ENCODE measurements around the gene ADARB2. TPM values are rescaled to one million over a fixed set of nuclear protein-coding genes. Genes with fewer than 3 reads are reported as not detected.

The ADARB2 gene
- total RNA-seq, 1 donor from 2014 or later = 38.7 TPM

- TF ChIP-seq CTCF (IDR thresholded peaks at IDR 0.05) = no peak
- no peak for DNase-seq (ENCODE audit: extremely low spot score, unreplicated experiment)
- Mint-ChIP-seq H3K9me3 (ENCODE audit: unreplicated experiment) (no peaks in the 10 kb centered on the region), H3K36me3 (ENCODE audit: unreplicated experiment) (no peaks in the 10 kb centered on the region), H3K4me1 (ENCODE audit: unreplicated experiment) (peaks cover 42% of the 10 kb centered on the region), H3K4me3 (ENCODE audit: unreplicated experiment) (no peak overlapping the region), H3K27me3 (ENCODE audit: unreplicated experiment) (no peaks in the 10 kb centered on the region), H3K27ac (ENCODE audit: unreplicated experiment) (peak overlapping the region; percentile 23)
These were observed 375.8 kb downstream of the ADARB2 start for GRCh38 chr10:1361411-1362105.

GRCh38 chr10:1360558-1361164 lies 376.7 kb downstream of the ADARB2 start:
- no peaks in the 10 kb centered on the region for H3K36me3 Mint-ChIP-seq (ENCODE audit: unreplicated experiment)
- H3K27me3 Mint-ChIP-seq (ENCODE audit: unreplicated experiment) = no peaks in the 10 kb centered on the region
- no peak for DNase-seq (ENCODE audit: extremely low spot score, unreplicated experiment)
- H3K4me3 Mint-ChIP-seq (ENCODE audit: unreplicated experiment) = no peak overlapping the region
- TF ChIP-seq CTCF (IDR thresholded peaks at IDR 0.05) = no peak
- peak overlapping the region; percentile 71 for H3K27ac Mint-ChIP-seq (ENCODE audit: unreplicated experiment)
- H3K4me1 Mint-ChIP-seq (ENCODE audit: unreplicated experiment) = peaks cover 39% of the 10 kb centered on the region
- H3K9me3 Mint-ChIP-seq (ENCODE audit: unreplicated experiment) = no peaks in the 10 kb centered on the region

- H3K4me1 Mint-ChIP-seq (ENCODE audit: unreplicated experiment) = peaks cover 39% of the 10 kb centered on the region
- DNase-seq (ENCODE audit: extremely low spot score, unreplicated experiment) = no peak
- H3K36me3 Mint-ChIP-seq (ENCODE audit: unreplicated experiment) = no peaks in the 10 kb centered on the region
- peak overlapping the region; percentile 71 for H3K27ac Mint-ChIP-seq (ENCODE audit: unreplicated experiment)
- H3K4me3 Mint-ChIP-seq (ENCODE audit: unreplicated experiment) = no peak overlapping the region
- no peaks in the 10 kb centered on the region for H3K27me3 Mint-ChIP-seq (ENCODE audit: unreplicated experiment)
- no peaks in the 10 kb centered on the region for H3K9me3 Mint-ChIP-seq (ENCODE audit: unreplicated experiment)
- TF ChIP-seq CTCF (IDR thresholded peaks at IDR 0.05) = peak; percentile 46
These were observed 377.2 kb downstream of the ADARB2 start for GRCh38 chr10:1360011-1360557.

- Mint-ChIP-seq H3K27me3 (ENCODE audit: unreplicated experiment) (no peaks in the 10 kb centered on the region), H3K27ac (ENCODE audit: unreplicated experiment) (no peak overlapping the region), H3K4me3 (ENCODE audit: unreplicated experiment) (no peak overlapping the region), H3K4me1 (ENCODE audit: unreplicated experiment) (peaks cover 39% of the 10 kb centered on the region), H3K9me3 (ENCODE audit: unreplicated experiment) (no peaks in the 10 kb centered on the region), H3K36me3 (ENCODE audit: unreplicated experiment) (no peaks in the 10 kb centered on the region)
- TF ChIP-seq CTCF (IDR thresholded peaks at IDR 0.05) = no peak
- DNase-seq (ENCODE audit: extremely low spot score, unreplicated experiment) = no peak
These were observed 377.7 kb downstream of the ADARB2 start for GRCh38 chr10:1359626-1359955.

GRCh38 chr10:1358860-1359625 lies 378.3 kb downstream of the ADARB2 start:
- Mint-ChIP-seq H3K4me3 (ENCODE audit: unreplicated experiment) (no peak overlapping the region), H3K27ac (ENCODE audit: unreplicated experiment) (no peak overlapping the region), H3K4me1 (ENCODE audit: unreplicated experiment) (peaks cover 39% of the 10 kb centered on the region)

More at GRCh38 chr10:1358860-1359625, 378.3 kb downstream of the ADARB2 start:
- no peak for TF ChIP-seq CTCF (IDR thresholded peaks at IDR 0.05)
- Mint-ChIP-seq H3K36me3 (ENCODE audit: unreplicated experiment) (no peaks in the 10 kb centered on the region), H3K9me3 (ENCODE audit: unreplicated experiment) (no peaks in the 10 kb centered on the region), H3K27me3 (ENCODE audit: unreplicated experiment) (no peaks in the 10 kb centered on the region)
- DNase-seq (ENCODE audit: extremely low spot score, unreplicated experiment) = no peak
